ENCODE results near the gene BANF2. TPM values are rescaled to one million over a fixed set of nuclear protein-coding genes. Genes with fewer than 3 reads are reported as not detected.
A peak's percentile ranks its signal among the peaks of the same experiment; 100 is the strongest.

The BANF2 gene
- total and polyA plus RNA-seq, 11 donors, result not detected

- H3K27ac ChIP-seq, result no peak overlapping the region
- H3K9me3 ChIP-seq, result no peaks in the 10 kb centered on the region
- no peaks in the 10 kb centered on the region for H3K27me3 ChIP-seq
- TF ChIP-seq POLR2A (IDR thresholded peaks at IDR 0.05) (no peak), CTCF (IDR thresholded peaks at IDR 0.05) (no peak)
- no peaks in the 10 kb centered on the region for H3K36me3 ChIP-seq
- intact Hi-C loops (cut with DNase I), result loop anchor here in 1 of 10 donors (5.0 kb wide), 1 partner anchor 149 kb away; no protein-coding TSS in a partner anchor
- H3K4me3 ChIP-seq, result no peak overlapping the region
- WGBS, 4 donors, result 83 to 95% (median 94%) methylated on average over 5 of the region's 5 CpGs
- H3K4me1 ChIP-seq, result peaks cover 0 to 19% (median 10%) of the 10 kb centered on the region in 12 donors
- no peak for ATAC-seq
- no peak for DNase-seq
These were observed 48.5 kb downstream of the BANF2 start for GRCh38 chr20:17748279-17748678.

- Histone ChIP-seq H3K27ac (peak overlapping the region in 1 of 12 donors; percentile 51), H3K9me3 (no peaks in the 10 kb centered on the region), H3K27me3 (no peaks in the 10 kb centered on the region), H3K4me1 (peaks cover 0 to 19% (median 10%) of the 10 kb centered on the region in 12 donors), H3K4me3 (no peak overlapping the region), H3K36me3 (no peaks in the 10 kb centered on the region)
- intact Hi-C loops (cut with DNase I), result loop anchor here in 1 of 10 donors (5.0 kb wide), 1 partner anchor 148 kb away; no protein-coding TSS in a partner anchor
- TF ChIP-seq CTCF (IDR thresholded peaks at IDR 0.05) (no peak), POLR2A (IDR thresholded peaks at IDR 0.05) (no peak)
- 79 to 92% (median 90%) methylated on average over 5 of the region's 5 CpGs for WGBS, 4 donors
- ATAC-seq (no peak), DNase-seq (no peak)
These were observed 49.8 kb downstream of the BANF2 start for GRCh38 chr20:17749626-17749977.

GRCh38 chr20:17749978-17750721 lies 50.4 kb downstream of the BANF2 start:
- Histone ChIP-seq H3K27ac (peak overlapping the region in 6 of 12 donors; percentile 1 to 54 (median 30)), H3K4me1 (peaks cover 0 to 19% (median 10%) of the 10 kb centered on the region in 12 donors), H3K27me3 (no peaks in the 10 kb centered on the region), H3K4me3 (no peak overlapping the region), H3K9me3 (no peaks in the 10 kb centered on the region), H3K36me3 (no peaks in the 10 kb centered on the region)
- DNase-seq (peak; percentile 79 to 83 (median 81)), ATAC-seq (peak; percentile 73 to 97 (median 91))
- WGBS, 4 donors, result 37 to 64% (median 54%) methylated on average over 12 to 15 of the region's 15 CpGs
- intact Hi-C loops (cut with DNase I), result loop anchor here in 4 of 10 donors (2.0 to 10.0 kb wide), 5 partner anchors 65 to 147 kb away; partner anchors contain the start of gene RRBP1 (in 2 of the 4)
- TF ChIP-seq POLR2A (IDR thresholded peaks at IDR 0.05), result no peak
- TF ChIP-seq CTCF (IDR thresholded peaks at IDR 0.05), result no peak

- 56 to 76% (median 66%) methylated on average over 2 of the region's 2 CpGs for WGBS, 4 donors
- Histone ChIP-seq H3K27me3 (no peaks in the 10 kb centered on the region), H3K4me1 (peaks cover 0 to 19% (median 10%) of the 10 kb centered on the region in 12 donors), H3K36me3 (no peaks in the 10 kb centered on the region), H3K9me3 (no peaks in the 10 kb centered on the region), H3K27ac (peak overlapping the region in 5 of 12 donors; percentile 10 to 57 (median 42)), H3K4me3 (no peak overlapping the region)
- intact Hi-C loops (cut with DNase I), result loop anchor here in 3 of 10 donors (2.0 to 10.0 kb wide), 4 partner anchors 66 to 146 kb away; partner anchors contain the start of gene RRBP1 (in 2 of the 3)
- DNase-seq, result no peak
- peak in 1 of 4 donors; percentile 20 for ATAC-seq
- no peak for TF ChIP-seq CTCF (IDR thresholded peaks at IDR 0.05)
- TF ChIP-seq POLR2A (IDR thresholded peaks at IDR 0.05), result no peak
These were observed 50.9 kb downstream of the BANF2 start for GRCh38 chr20:17750722-17751045.

Data from heart left ventricle (tissue), 16 donors.